Astrocyte (in vitro differentiated cells and primary cell): ENCODE data around the gene ERFE. TPM values are rescaled to one million over a fixed set of nuclear protein-coding genes. Genes with fewer than 3 reads are reported as not detected.
"Not testable (repeated sequence)": the region's sequence is repeated elsewhere in the genome, so short reads cannot be mapped to it uniquely, and the experiment has no call there.

Source experiments
- DNase-seq: peaks from one replicate; pipeline ENCODE4 v3.0.0-alpha.2; 2010; ENCODE audit warnings: low read depth
- FAIRE-seq: peaks from 2 replicates; lab custom pipeline; 2011; peaks lifted over from hg19 to GRCh38; lab: Jason Lieb, UNC
- H2AFZ ChIP-seq: 2 replicates; pipeline ENCODE4 v1.6.0; 2012; ENCODE audit warnings: low read depth, low read length, inconsistent platforms
- H3K27ac ChIP-seq: 2 replicates; pipeline ENCODE4 v1.5.1; 2011; ENCODE audit warnings: low read depth, low read length, inconsistent platforms
- H3K27me3 ChIP-seq: 2 replicates; pipeline ENCODE4 v1.6.0; 2011; ENCODE audit warnings: low read length, inconsistent platforms; ENCODE audit not compliant: insufficient read depth
- H3K36me3 ChIP-seq: 2 replicates; pipeline ENCODE4 v1.5.1; 2011; ENCODE audit warnings: low read length, inconsistent platforms; ENCODE audit not compliant: insufficient read depth
- H3K4me1 ChIP-seq: 2 replicates; pipeline ENCODE4 v1.5.1; 2011; ENCODE audit warnings: low read length, inconsistent platforms; ENCODE audit not compliant: insufficient read depth
- H3K4me2 ChIP-seq: 2 replicates; pipeline ENCODE4 v1.6.0; 2012; ENCODE audit warnings: low read length, inconsistent platforms
- H3K4me3 ChIP-seq: 2 replicates; pipeline ENCODE4 v1.5.1; 2011; ENCODE audit warnings: low read depth, mild to moderate bottlenecking, low read length, inconsistent platforms; ENCODE audit not compliant: insufficient read depth
- H3K79me2 ChIP-seq: 2 replicates; pipeline ENCODE4 v1.6.0; 2012; ENCODE audit warnings: mild to moderate bottlenecking, low read length, inconsistent platforms; ENCODE audit not compliant: insufficient read depth
- H3K9ac ChIP-seq: 2 replicates; pipeline ENCODE4 v1.6.0; 2012; ENCODE audit warnings: mild to moderate bottlenecking, low read length, inconsistent platforms
- H3K9me3 ChIP-seq: 2 replicates; pipeline ENCODE4 v1.5.1; 2012; ENCODE audit warnings: low read depth, mild to moderate bottlenecking, low read length, inconsistent platforms; ENCODE audit not compliant: insufficient read depth
- H4K20me1 ChIP-seq: 2 replicates; pipeline ENCODE4 v1.6.0; 2012; ENCODE audit warnings: low read length, inconsistent platforms; ENCODE audit not compliant: insufficient read depth
- H3K27ac Mint-ChIP-seq: one replicate; pipeline ENCODE4 v1.8.0; 2021; ENCODE audit warnings: mild to moderate bottlenecking, mixed read lengths; ENCODE audit not compliant: unreplicated experiment
- H3K27me3 Mint-ChIP-seq: one replicate; pipeline ENCODE4 v1.8.0; 2021; ENCODE audit warnings: low read depth, mixed read lengths; ENCODE audit not compliant: unreplicated experiment
- H3K36me3 Mint-ChIP-seq: one replicate; pipeline ENCODE4 v1.8.0; 2021; ENCODE audit warnings: low read depth, mixed read lengths; ENCODE audit not compliant: unreplicated experiment
- H3K4me1 Mint-ChIP-seq: one replicate; pipeline ENCODE4 v1.8.0; 2021; ENCODE audit warnings: low read depth, mixed read lengths; ENCODE audit not compliant: unreplicated experiment
- H3K4me3 Mint-ChIP-seq: one replicate; pipeline ENCODE4 v1.8.0; 2021; ENCODE audit warnings: mild to moderate bottlenecking, moderate library complexity, mixed read lengths; ENCODE audit not compliant: unreplicated experiment
- H3K9me3 Mint-ChIP-seq: one replicate; pipeline ENCODE4 v1.8.0; 2021; ENCODE audit warnings: mild to moderate bottlenecking, mixed read lengths; ENCODE audit not compliant: unreplicated experiment
- CTCF ChIP-seq: IDR thresholded peaks from 2 replicates; pipeline ENCODE4 v1.5.1; 2011; ENCODE audit warnings: low read depth, mild to moderate bottlenecking, inconsistent platforms, low read length, moderate library complexity; ENCODE audit not compliant: insufficient read depth
- EZH2 ChIP-seq: IDR thresholded peaks from 2 replicates; pipeline ENCODE4 v1.6.1; 2012; ENCODE audit warnings: mild to moderate bottlenecking, low read length, inconsistent platforms; ENCODE audit not compliant: insufficient read depth
- total RNA-seq: library from RNA; stranded (reverse); gene quantifications from 2 replicates; pipeline ENCODE4 v1.2.1, GENCODE V29; 2021

The ERFE gene
- total RNA-seq, 1 donor from 2014 or later = 1.4 TPM

GRCh38 chr2:238114851-238115660 is 43.7 kb upstream of the ERFE start:
- FAIRE-seq = no peak
- H3K4me2 ChIP-seq = no peak overlapping the region
- H4K20me1 ChIP-seq = no peaks in the 10 kb centered on the region
- Mint-ChIP-seq H3K36me3 (peaks cover 4% of the 10 kb centered on the region), H3K4me3 (no peak overlapping the region), H3K27ac (no peak overlapping the region), H3K4me1 (no peaks in the 10 kb centered on the region), H3K27me3 (peaks cover 25% of the 10 kb centered on the region), H3K9me3 (peaks cover 16% of the 10 kb centered on the region)
- H3K27me3 ChIP-seq = peaks cover 5% of the 10 kb centered on the region
- H2AFZ ChIP-seq = no peak overlapping the region
- no peak for TF ChIP-seq CTCF
- no peak for TF ChIP-seq EZH2
- no peak overlapping the region for H3K4me3 ChIP-seq
- H3K36me3 ChIP-seq = no peaks in the 10 kb centered on the region
- H3K79me2 ChIP-seq = no peaks in the 10 kb centered on the region
- H3K9ac ChIP-seq = no peak overlapping the region
- peaks cover 12% of the 10 kb centered on the region for H3K9me3 ChIP-seq
- peaks cover 3% of the 10 kb centered on the region for H3K4me1 ChIP-seq
- no peak overlapping the region for H3K27ac ChIP-seq
- DNase-seq = no peak

GRCh38 chr2:238115709-238116108 is 43.1 kb upstream of the ERFE start:
- H3K4me2 ChIP-seq, H2AFZ ChIP-seq, FAIRE-seq, H3K27me3 ChIP-seq, DNase-seq, H3K79me2 ChIP-seq, H3K27ac Mint-ChIP-seq, H3K9ac ChIP-seq, H3K4me3 Mint-ChIP-seq, H3K36me3 ChIP-seq, H4K20me1 ChIP-seq, H3K27ac ChIP-seq, H3K4me1 Mint-ChIP-seq, H3K4me3 ChIP-seq, H3K36me3 Mint-ChIP-seq, H3K4me1 ChIP-seq: not testable (repeated sequence)
- H3K9me3 Mint-ChIP-seq = peaks cover 16% of the 10 kb centered on the region
- peaks cover 12% of the 10 kb centered on the region for H3K9me3 ChIP-seq
- H3K27me3 Mint-ChIP-seq = peaks cover 25% of the 10 kb centered on the region

GRCh38 chr2:238116298-238117198 is 42.2 kb upstream of the ERFE start:
- no peaks in the 10 kb centered on the region for H3K4me1 Mint-ChIP-seq
- no peak overlapping the region for H3K4me3 Mint-ChIP-seq

More at GRCh38 chr2:238116298-238117198, 42.2 kb upstream of the ERFE start:
- H3K4me3 ChIP-seq = no peak overlapping the region
- no peak overlapping the region for H3K27ac ChIP-seq
- H4K20me1 ChIP-seq = no peaks in the 10 kb centered on the region
- H3K9me3 ChIP-seq = peaks cover 12% of the 10 kb centered on the region
- H3K79me2 ChIP-seq = no peaks in the 10 kb centered on the region
- H3K4me2 ChIP-seq = no peak overlapping the region
- peaks cover 16% of the 10 kb centered on the region for H3K9me3 Mint-ChIP-seq
- no peaks in the 10 kb centered on the region for H3K36me3 ChIP-seq
- H3K27me3 ChIP-seq = peaks cover 5% of the 10 kb centered on the region
- TF ChIP-seq EZH2 (no peak), CTCF (no peak)
- H3K27ac Mint-ChIP-seq = no peak overlapping the region
- H3K36me3 Mint-ChIP-seq = peaks cover 4% of the 10 kb centered on the region
- FAIRE-seq = no peak
- H3K4me1 ChIP-seq = peaks cover 3% of the 10 kb centered on the region
- no peak overlapping the region for H3K9ac ChIP-seq
- no peak for DNase-seq
- no peak overlapping the region for H2AFZ ChIP-seq
- peaks cover 25% of the 10 kb centered on the region for H3K27me3 Mint-ChIP-seq
